B cell (primary cell): ENCODE results near the gene LRRC3. TPM values are rescaled to one million over a fixed set of nuclear protein-coding genes. Genes with fewer than 3 reads are reported as not detected.

ENCODE experiments used
- ATAC-seq: fragments of 200-7000 bp; cut with Tn5 transposase; one replicate; pipeline ENCODE4 v1.10.0; 2021; ENCODE audit warnings: low read depth, mild to moderate bottlenecking, moderate number of reproducible peaks, moderate library complexity
- CTCF ChIA-PET: fragments of 350-600 bp; sonication (Branson Sonifier 250); formaldehyde crosslinking; loops from one replicate; lab custom pipeline; 2021; ENCODE audit warnings: antibody characterized with exemption, inconsistent platforms; lab: Charles Lee
- POLR2A ChIA-PET: fragments of 350-600 bp; sonication (Branson Sonifier 250); formaldehyde crosslinking; loops from one replicate; lab custom pipeline; 2021; ENCODE audit warnings: antibody characterized with exemption; lab: Charles Lee
- DNase-seq: peaks from one replicate; pipeline ENCODE4 v3.0.0; 2013
- H2AFZ ChIP-seq: 2 replicates; pipeline ENCODE4 v1.6.1; 2012; ENCODE audit warnings: mild to moderate bottlenecking, low read depth, low read length; ENCODE audit not compliant: insufficient read depth, poor library complexity, severe bottlenecking
- H3K27ac ChIP-seq, 2 donors: 1 replicate in 1 of 2; 2 replicates in 1 of 2; pipeline ENCODE4 v1.5.1; 2012 to 2013; ENCODE audit warnings: low read length in 2 of 2, mild to moderate bottlenecking in 2 of 2, moderate library complexity in 1 of 2
- H3K27me3 ChIP-seq, 4 experiments: fragments of 200-600 bp in 1 of 4; sonication (generic) in 1 of 4; replicated peaks in 1 of 4; 1 replicate in 2 of 4; 2 replicates in 2 of 4; pipeline versions ENCODE4 v1.6.1 to v1.7.0; 2013 to 2016; ENCODE audit warnings: low read length in 3 of 4, mild to moderate bottlenecking in 2 of 4, mixed read lengths in 1 of 4, moderate library complexity in 1 of 4; ENCODE audit not compliant: insufficient read depth in 4 of 4, control insufficient read depth in 3 of 4; ENCODE audit errors: control extremely low read depth in 1 of 4
- H3K36me3 ChIP-seq, 2 experiments: replicated peaks in 1 of 2; 1 replicate in 1 of 2; 2 replicates in 1 of 2; pipeline versions ENCODE4 v1.6.1 to v1.7.1; 2013; ENCODE audit warnings: low read length in 1 of 2; ENCODE audit not compliant: insufficient read depth in 2 of 2, control insufficient read depth in 1 of 2; ENCODE audit errors: control extremely low read depth in 1 of 2, extremely low read depth in 1 of 2
- H3K4me1 ChIP-seq, 2 donors: fragments of 200-600 bp in 1 of 2; sonication (generic) in 1 of 2; 1 replicate in 1 of 2; 2 replicates in 1 of 2; pipeline versions ENCODE4 v1.5.1 to v1.6.1; 2013 to 2017; ENCODE audit warnings: low read length in 2 of 2; ENCODE audit not compliant: control insufficient read depth in 2 of 2, insufficient read depth in 2 of 2
- H3K4me2 ChIP-seq: replicated peaks from 2 replicates; pipeline ENCODE3; 2012; ENCODE audit warnings: mild to moderate bottlenecking, low read depth, low read length; ENCODE audit not compliant: poor library complexity, severe bottlenecking
- H3K4me3 ChIP-seq, 5 experiments: fragments of 200-600 bp in 1 of 5; sonication (generic) in 1 of 5; 1 replicate in 3 of 5; 2 replicates in 2 of 5; pipeline versions ENCODE4 v1.5.1 to v1.7.0; 2011 to 2016; ENCODE audit warnings: low read length in 4 of 5, mild to moderate bottlenecking in 4 of 5, low read depth in 2 of 5, control low read depth in 1 of 5, moderate library complexity in 1 of 5; ENCODE audit not compliant: insufficient read depth in 1 of 5; ENCODE audit errors: control extremely low read depth in 1 of 5, extremely low read depth in 1 of 5
- H3K79me2 ChIP-seq: fragments of 200-600 bp; sonication (generic); one replicate; pipeline ENCODE4 v1.6.0; 2016; ENCODE audit warnings: low read length; ENCODE audit not compliant: control insufficient read depth, insufficient read depth
- H3K9ac ChIP-seq: fragments of 200-600 bp; sonication (generic); 2 replicates; pipeline ENCODE4 v1.6.1; 2017; ENCODE audit warnings: mild to moderate bottlenecking, low read length, moderate library complexity
- H3K9me3 ChIP-seq, 3 donors: one replicate each; pipeline versions ENCODE4 v1.6.1 to v1.7.1; 2013; ENCODE audit warnings: low read length in 2 of 3; ENCODE audit not compliant: control insufficient read depth in 2 of 3, insufficient read depth in 1 of 3; ENCODE audit errors: control extremely low read depth in 1 of 3
- H4K20me1 ChIP-seq: 2 replicates; pipeline ENCODE4 v1.6.0; 2012; ENCODE audit warnings: mild to moderate bottlenecking, low read length; ENCODE audit not compliant: insufficient read depth, control insufficient read depth, poor library complexity, severe bottlenecking
- H3K27ac Mint-ChIP-seq: one replicate; pipeline ENCODE4 v1.8.0; 2021; ENCODE audit warnings: mixed read lengths
- H3K27me3 Mint-ChIP-seq: one replicate; pipeline ENCODE4 v1.8.0; 2021; ENCODE audit warnings: mixed read lengths
- H3K4me1 Mint-ChIP-seq: one replicate; pipeline ENCODE4 v1.8.0; 2021; ENCODE audit warnings: mixed read lengths
- H3K4me3 Mint-ChIP-seq: one replicate; pipeline ENCODE4 v1.8.0; 2021; ENCODE audit warnings: mixed read lengths
- H3K9me3 Mint-ChIP-seq: one replicate; pipeline ENCODE4 v1.8.0; 2022; ENCODE audit warnings: mixed read lengths; ENCODE audit not compliant: insufficient read depth
- CTCF ChIP-seq: fragments of 200-600 bp; IDR thresholded peaks from one replicate; pipeline ENCODE4 v1.8.0; 2022; ENCODE audit warnings: antibody characterized with exemption, mild to moderate bottlenecking
- EZH2 ChIP-seq: IDR thresholded peaks from 2 replicates; pipeline ENCODE4 v1.6.1; 2012; ENCODE audit warnings: borderline replicate concordance, low read depth, mild to moderate bottlenecking, moderate library complexity, low read length; ENCODE audit not compliant: insufficient read depth, poor library complexity, severe bottlenecking
- WGBS: methylation state at CpG from one replicate; pipeline ENCODE4 v1.1.5; 2013; ENCODE audit warnings: missing lambda C conversion rate; ENCODE audit not compliant: insufficient coverage; 5-methylcytosine and 5-hydroxymethylcytosine counted together
- intact Hi-C: fragments of 100-400 bp; cut with micrococcal nuclease; formaldehyde crosslinking; loops from one replicate; pipeline ENCODE4 v1.10.0; 2022
- polyA plus RNA-seq: library from polyadenylated mRNA; depleted of rRNA; stranded (reverse); fragments of >200 nt; gene quantifications from 2 replicates; pipeline ENCODE4 v1.2.3, GENCODE V29; 2012
- total RNA-seq, 2 donors: library from RNA; stranded (reverse); fragments of 120-200 nt in 1 of 2; gene quantifications; 1 replicate in 1 of 2; 2 replicates in 1 of 2; pipeline versions ENCODE4 v1.2.3 to v1.2.4, GENCODE V29; 2013 to 2022

Gene LRRC3
- total and polyA plus RNA-seq, 2 donors (not counting 1 experiment from before 2014, with no cell fraction given), result 0.46 to 3.3 TPM

- Histone ChIP-seq H3K4me1 (peaks cover 0 to 5% of the 10 kb centered on the region in 2 donors), H3K36me3 (no peaks in the 10 kb centered on the region), H3K27ac (no peak overlapping the region), H4K20me1 (no peaks in the 10 kb centered on the region), H3K27me3 (peaks cover 0 to 3% (median 0%) of the 10 kb centered on the region in 4 experiments), H3K9me3 (peaks cover 0 to 1% (median under 1%) of the 10 kb centered on the region in 3 donors), H3K4me2 (no peak overlapping the region), H2AFZ (no peak overlapping the region), H3K9ac (no peak overlapping the region), H3K79me2 (no peaks in the 10 kb centered on the region), H3K4me3 (no peak overlapping the region)
- Mint-ChIP-seq H3K4me3 (no peak overlapping the region), H3K4me1 (peaks cover 2% of the 10 kb centered on the region), H3K9me3 (no peaks in the 10 kb centered on the region), H3K27me3 (peaks cover 5% of the 10 kb centered on the region), H3K27ac (no peak overlapping the region)
- DNase-seq (no peak), ATAC-seq (no peak)
- ChIA-PET CTCF (no interaction called here), POLR2A (no interaction called here)
- TF ChIP-seq CTCF (no peak), EZH2 (no peak)
- intact Hi-C loops, result loop anchor here (10.0 kb wide), 2 partner anchors 128 to 668 kb away; partner anchors contain the start of gene TRPM2
- WGBS, result 97% methylated on average over 13 of the region's 14 CpGs
Observed at GRCh38 chr21:44482581-44483287, 27.4 kb downstream of the LRRC3 start.
